Measurements from ENCODE around the gene RABGGTB. TPM values are rescaled to one million over a fixed set of nuclear protein-coding genes. Genes with fewer than 3 reads are reported as not detected.

RABGGTB gene
- total and polyA plus RNA-seq, 2 experiments from 2014 or later = 77.1 to 162 TPM

DNA sequence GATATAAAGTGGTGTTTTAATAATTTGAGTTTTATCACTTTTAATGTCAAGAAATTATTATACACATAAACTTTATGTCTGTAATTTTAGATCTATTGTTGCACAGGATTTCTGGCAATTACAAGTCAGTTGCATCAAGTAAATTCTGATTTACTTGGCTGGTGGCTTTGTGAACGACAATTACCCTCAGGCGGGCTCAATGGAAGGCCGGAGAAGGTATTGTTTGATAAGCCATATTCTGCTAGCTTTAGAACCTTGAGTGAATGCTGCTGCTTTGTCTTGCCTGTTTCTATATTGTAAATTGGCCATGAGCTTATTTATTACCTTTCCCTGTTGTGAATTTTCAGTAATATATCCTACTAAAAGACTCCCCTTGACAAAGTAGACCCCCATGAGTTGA is 6.0 kb downstream of the RABGGTB start:
- peaks cover 54% of the 10 kb centered on the region for H3F3A ChIP-seq (replicated peaks; ENCODE audit: low read depth)
- no peak overlapping the region for H2AFZ ChIP-seq
- peaks cover 10% of the 10 kb centered on the region for H3K4me1 ChIP-seq (ENCODE audit: insufficient read depth)
- H3K27ac ChIP-seq (ENCODE audit: low read depth) = peak overlapping the region; percentile 82; the same call in 1 of the 2 replicates
- H3K36me3 Mint-ChIP-seq (ENCODE audit: low read depth) = peaks cover 100% of the 10 kb centered on the region
- H3K36me3 ChIP-seq (ENCODE audit: insufficient read depth) = peaks cover 75% of the 10 kb centered on the region
- TF ChIP-seq, protein P1, sequence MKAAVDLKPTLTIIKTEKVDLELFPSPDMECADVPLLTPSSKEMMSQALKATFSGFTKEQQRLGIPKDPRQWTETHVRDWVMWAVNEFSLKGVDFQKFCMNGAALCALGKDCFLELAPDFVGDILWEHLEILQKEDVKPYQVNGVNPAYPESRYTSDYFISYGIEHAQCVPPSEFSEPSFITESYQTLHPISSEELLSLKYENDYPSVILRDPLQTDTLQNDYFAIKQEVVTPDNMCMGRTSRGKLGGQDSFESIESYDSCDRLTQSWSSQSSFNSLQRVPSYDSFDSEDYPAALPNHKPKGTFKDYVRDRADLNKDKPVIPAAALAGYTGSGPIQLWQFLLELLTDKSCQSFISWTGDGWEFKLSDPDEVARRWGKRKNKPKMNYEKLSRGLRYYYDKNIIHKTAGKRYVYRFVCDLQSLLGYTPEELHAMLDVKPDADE (IDR thresholded peaks at IDR 0.05) = no peak
- TF ChIP-seq CREB1 (CRISPR knock-in tag; IDR thresholded peaks at IDR 0.05; ENCODE audit: low read depth) (no peak), EZH2phosphoT487 (IDR thresholded peaks at IDR 0.05; ENCODE audit: unreplicated experiment) (no peak), EZH2 (IDR thresholded peaks at IDR 0.05; ENCODE audit: low read depth, unreplicated experiment) (no peak), ZNF114 (CRISPR knock-in tag; IDR thresholded peaks at IDR 0.05) (no peak), POLR2AphosphoS5 (IDR thresholded peaks at IDR 0.05; ENCODE audit: low read depth) (no peak), NANOG (IDR thresholded peaks at IDR 0.05; ENCODE audit: borderline replicate concordance) (no peak), ZNF331 (CRISPR knock-in tag; IDR thresholded peaks at IDR 0.05; ENCODE audit: low read depth) (no peak), STAT1 (IDR thresholded peaks at IDR 0.05; ENCODE audit: unreplicated experiment) (no peak), JUNB (IDR thresholded peaks at IDR 0.05; ENCODE audit: unreplicated experiment) (no peak)
- TF ChIP-seq, protein P2, sequence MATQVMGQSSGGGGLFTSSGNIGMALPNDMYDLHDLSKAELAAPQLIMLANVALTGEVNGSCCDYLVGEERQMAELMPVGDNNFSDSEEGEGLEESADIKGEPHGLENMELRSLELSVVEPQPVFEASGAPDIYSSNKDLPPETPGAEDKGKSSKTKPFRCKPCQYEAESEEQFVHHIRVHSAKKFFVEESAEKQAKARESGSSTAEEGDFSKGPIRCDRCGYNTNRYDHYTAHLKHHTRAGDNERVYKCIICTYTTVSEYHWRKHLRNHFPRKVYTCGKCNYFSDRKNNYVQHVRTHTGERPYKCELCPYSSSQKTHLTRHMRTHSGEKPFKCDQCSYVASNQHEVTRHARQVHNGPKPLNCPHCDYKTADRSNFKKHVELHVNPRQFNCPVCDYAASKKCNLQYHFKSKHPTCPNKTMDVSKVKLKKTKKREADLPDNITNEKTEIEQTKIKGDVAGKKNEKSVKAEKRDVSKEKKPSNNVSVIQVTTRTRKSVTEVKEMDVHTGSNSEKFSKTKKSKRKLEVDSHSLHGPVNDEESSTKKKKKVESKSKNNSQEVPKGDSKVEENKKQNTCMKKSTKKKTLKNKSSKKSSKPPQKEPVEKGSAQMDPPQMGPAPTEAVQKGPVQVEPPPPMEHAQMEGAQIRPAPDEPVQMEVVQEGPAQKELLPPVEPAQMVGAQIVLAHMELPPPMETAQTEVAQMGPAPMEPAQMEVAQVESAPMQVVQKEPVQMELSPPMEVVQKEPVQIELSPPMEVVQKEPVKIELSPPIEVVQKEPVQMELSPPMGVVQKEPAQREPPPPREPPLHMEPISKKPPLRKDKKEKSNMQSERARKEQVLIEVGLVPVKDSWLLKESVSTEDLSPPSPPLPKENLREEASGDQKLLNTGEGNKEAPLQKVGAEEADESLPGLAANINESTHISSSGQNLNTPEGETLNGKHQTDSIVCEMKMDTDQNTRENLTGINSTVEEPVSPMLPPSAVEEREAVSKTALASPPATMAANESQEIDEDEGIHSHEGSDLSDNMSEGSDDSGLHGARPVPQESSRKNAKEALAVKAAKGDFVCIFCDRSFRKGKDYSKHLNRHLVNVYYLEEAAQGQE (IDR thresholded peaks at IDR 0.05; ENCODE audit: unreplicated experiment) = no peak
- TF ChIP-seq, protein P3, sequence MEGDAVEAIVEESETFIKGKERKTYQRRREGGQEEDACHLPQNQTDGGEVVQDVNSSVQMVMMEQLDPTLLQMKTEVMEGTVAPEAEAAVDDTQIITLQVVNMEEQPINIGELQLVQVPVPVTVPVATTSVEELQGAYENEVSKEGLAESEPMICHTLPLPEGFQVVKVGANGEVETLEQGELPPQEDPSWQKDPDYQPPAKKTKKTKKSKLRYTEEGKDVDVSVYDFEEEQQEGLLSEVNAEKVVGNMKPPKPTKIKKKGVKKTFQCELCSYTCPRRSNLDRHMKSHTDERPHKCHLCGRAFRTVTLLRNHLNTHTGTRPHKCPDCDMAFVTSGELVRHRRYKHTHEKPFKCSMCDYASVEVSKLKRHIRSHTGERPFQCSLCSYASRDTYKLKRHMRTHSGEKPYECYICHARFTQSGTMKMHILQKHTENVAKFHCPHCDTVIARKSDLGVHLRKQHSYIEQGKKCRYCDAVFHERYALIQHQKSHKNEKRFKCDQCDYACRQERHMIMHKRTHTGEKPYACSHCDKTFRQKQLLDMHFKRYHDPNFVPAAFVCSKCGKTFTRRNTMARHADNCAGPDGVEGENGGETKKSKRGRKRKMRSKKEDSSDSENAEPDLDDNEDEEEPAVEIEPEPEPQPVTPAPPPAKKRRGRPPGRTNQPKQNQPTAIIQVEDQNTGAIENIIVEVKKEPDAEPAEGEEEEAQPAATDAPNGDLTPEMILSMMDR (conservative IDR thresholded peaks at IDR 0.05; ENCODE audit: low read depth in 2 of 2) = no peak
- TF ChIP-seq, protein P4, sequence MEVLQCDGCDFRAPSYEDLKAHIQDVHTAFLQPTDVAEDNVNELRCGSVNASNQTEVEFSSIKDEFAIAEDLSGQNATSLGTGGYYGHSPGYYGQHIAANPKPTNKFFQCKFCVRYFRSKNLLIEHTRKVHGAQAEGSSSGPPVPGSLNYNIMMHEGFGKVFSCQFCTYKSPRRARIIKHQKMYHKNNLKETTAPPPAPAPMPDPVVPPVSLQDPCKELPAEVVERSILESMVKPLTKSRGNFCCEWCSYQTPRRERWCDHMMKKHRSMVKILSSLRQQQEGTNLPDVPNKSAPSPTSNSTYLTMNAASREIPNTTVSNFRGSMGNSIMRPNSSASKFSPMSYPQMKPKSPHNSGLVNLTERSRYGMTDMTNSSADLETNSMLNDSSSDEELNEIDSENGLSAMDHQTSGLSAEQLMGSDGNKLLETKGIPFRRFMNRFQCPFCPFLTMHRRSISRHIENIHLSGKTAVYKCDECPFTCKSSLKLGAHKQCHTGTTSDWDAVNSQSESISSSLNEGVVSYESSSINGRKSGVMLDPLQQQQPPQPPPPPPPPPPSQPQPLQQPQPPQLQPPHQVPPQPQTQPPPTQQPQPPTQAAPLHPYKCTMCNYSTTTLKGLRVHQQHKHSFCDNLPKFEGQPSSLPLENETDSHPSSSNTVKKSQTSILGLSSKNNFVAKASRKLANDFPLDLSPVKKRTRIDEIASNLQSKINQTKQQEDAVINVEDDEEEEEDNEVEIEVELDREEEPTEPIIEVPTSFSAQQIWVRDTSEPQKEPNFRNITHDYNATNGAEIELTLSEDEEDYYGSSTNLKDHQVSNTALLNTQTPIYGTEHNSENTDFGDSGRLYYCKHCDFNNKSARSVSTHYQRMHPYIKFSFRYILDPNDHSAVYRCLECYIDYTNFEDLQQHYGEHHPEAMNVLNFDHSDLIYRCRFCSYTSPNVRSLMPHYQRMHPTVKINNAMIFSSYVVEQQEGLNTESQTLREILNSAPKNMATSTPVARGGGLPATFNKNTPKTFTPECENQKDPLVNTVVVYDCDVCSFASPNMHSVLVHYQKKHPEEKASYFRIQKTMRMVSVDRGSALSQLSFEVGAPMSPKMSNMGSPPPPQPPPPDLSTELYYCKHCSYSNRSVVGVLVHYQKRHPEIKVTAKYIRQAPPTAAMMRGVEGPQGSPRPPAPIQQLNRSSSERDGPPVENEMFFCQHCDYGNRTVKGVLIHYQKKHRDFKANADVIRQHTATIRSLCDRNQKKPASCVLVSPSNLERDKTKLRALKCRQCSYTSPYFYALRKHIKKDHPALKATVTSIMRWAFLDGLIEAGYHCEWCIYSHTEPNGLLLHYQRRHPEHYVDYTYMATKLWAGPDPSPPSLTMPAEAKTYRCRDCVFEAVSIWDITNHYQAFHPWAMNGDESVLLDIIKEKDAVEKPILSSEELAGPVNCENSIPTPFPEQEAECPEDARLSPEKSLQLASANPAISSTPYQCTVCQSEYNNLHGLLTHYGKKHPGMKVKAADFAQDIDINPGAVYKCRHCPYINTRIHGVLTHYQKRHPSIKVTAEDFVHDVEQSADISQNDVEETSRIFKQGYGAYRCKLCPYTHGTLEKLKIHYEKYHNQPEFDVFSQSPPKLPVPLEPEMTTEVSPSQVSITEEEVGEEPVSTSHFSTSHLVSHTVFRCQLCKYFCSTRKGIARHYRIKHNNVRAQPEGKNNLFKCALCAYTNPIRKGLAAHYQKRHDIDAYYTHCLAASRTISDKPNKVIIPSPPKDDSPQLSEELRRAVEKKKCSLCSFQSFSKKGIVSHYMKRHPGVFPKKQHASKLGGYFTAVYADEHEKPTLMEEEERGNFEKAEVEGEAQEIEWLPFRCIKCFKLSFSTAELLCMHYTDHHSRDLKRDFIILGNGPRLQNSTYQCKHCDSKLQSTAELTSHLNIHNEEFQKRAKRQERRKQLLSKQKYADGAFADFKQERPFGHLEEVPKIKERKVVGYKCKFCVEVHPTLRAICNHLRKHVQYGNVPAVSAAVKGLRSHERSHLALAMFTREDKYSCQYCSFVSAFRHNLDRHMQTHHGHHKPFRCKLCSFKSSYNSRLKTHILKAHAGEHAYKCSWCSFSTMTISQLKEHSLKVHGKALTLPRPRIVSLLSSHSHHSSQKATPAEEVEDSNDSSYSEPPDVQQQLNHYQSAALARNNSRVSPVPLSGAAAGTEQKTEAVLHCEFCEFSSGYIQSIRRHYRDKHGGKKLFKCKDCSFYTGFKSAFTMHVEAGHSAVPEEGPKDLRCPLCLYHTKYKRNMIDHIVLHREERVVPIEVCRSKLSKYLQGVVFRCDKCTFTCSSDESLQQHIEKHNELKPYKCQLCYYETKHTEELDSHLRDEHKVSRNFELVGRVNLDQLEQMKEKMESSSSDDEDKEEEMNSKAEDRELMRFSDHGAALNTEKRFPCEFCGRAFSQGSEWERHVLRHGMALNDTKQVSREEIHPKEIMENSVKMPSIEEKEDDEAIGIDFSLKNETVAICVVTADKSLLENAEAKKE (CRISPR knock-in tag; IDR thresholded peaks at IDR 0.05) = no peak
- H3K27me3 Mint-ChIP-seq (ENCODE audit: insufficient read depth, low read depth, poor library complexity) = peaks cover 5% of the 10 kb centered on the region
- ATAC-seq = no peak
- no peak overlapping the region for H3K27ac Mint-ChIP-seq
- DNase-seq (ENCODE audit: low spot score) = no peak
- H3K4me3 ChIP-seq = no peak overlapping the region
- no peaks in the 10 kb centered on the region for H3K9me2 ChIP-seq (ENCODE audit: insufficient read depth)
- no peaks in the 10 kb centered on the region for H3K27me3 ChIP-seq (ENCODE audit: insufficient read depth)
- peaks cover 68% of the 10 kb centered on the region for H4K20me1 ChIP-seq (replicated peaks; ENCODE audit: insufficient read depth)
- peaks cover 60% of the 10 kb centered on the region for H3K79me2 ChIP-seq (replicated peaks; ENCODE audit: insufficient read depth)
- no peaks in the 10 kb centered on the region; the same call in 2 of the 3 replicates for H3K9me3 Mint-ChIP-seq
- H3K4me2 ChIP-seq = no peak overlapping the region
- no peak overlapping the region for H3K4me3 Mint-ChIP-seq
- peaks cover 29% of the 10 kb centered on the region for H3K4me1 Mint-ChIP-seq

Data from GM23338 (cell line).